Testis (tissue), 3 donors: ENCODE data around the gene XYLT1. TPM values are rescaled to one million over a fixed set of nuclear protein-coding genes. Genes with fewer than 3 reads are reported as not detected.

Experiments used
- DNase-seq: peaks from one replicate; pipeline ENCODE4 v3.0.0-alpha.2; 2019
- H3K27ac ChIP-seq, 2 donors: fragments of 200-600 bp; sonication (generic); one replicate each; pipeline ENCODE4 v1.5.1; 2019
- H3K27me3 ChIP-seq: fragments of 200-600 bp; sonication (generic); one replicate; pipeline ENCODE4 v1.5.1; 2019
- H3K36me3 ChIP-seq: fragments of 200-600 bp; sonication (generic); one replicate; pipeline ENCODE4 v1.5.1; 2017; ENCODE audit warnings: low read depth; ENCODE audit errors: missing control alignments
- H3K4me1 ChIP-seq: fragments of 200-600 bp; sonication (generic); one replicate; pipeline ENCODE4 v1.5.1; 2019
- H3K4me3 ChIP-seq, 2 donors: fragments of 200-600 bp; sonication (generic); one replicate each; pipeline ENCODE4 v1.5.1; 2017 to 2019
- H3K9me3 ChIP-seq: fragments of 200-600 bp; sonication (generic); one replicate; pipeline ENCODE4 v1.5.1; 2017
- POLR2A ChIP-seq: fragments of 450-650 bp; IDR thresholded peaks from one replicate; pipeline ENCODE4 v1.6.1; 2017; ENCODE audit warnings: antibody characterized with exemption, mild to moderate bottlenecking, moderate library complexity
- WGBS, 2 donors: methylation state at CpG; one replicate each; pipeline ENCODE4 v1.1.5; 2018; 5-methylcytosine and 5-hydroxymethylcytosine counted together
- intact Hi-C: fragments of 100-400 bp; cut with DNase I; formaldehyde crosslinking; loops from one replicate; pipeline ENCODE4 v1.15.1; 2023; ENCODE audit warnings: low total_unique reads
- polyA plus RNA-seq: library from polyadenylated mRNA; stranded (reverse); fragments of 350-450 nt; fragmentation: Illumina TruSeq; extraction: RNeasy Lipid Tissue Mini Kit (QIAGEN cat#74804); gene quantifications from one replicate; pipeline ENCODE4 v1.2.3, GENCODE V29; 2014; ENCODE audit warnings: low read depth, low replicate concordance; ENCODE audit not compliant: insufficient read depth
- total RNA-seq, 2 donors: library from RNA; depleted of rRNA; stranded (reverse); fragments of >200 nt; gene quantifications; one replicate each; pipeline ENCODE4 v1.2.3, GENCODE V29; 2016
- TF ChIP-seq, protein P1 (sequence below), 3 experiments: fragments of 450-650 bp in 2 of 3; fragments of 200-600 bp in 1 of 3; sonication (generic) in 1 of 3; IDR thresholded peaks; one replicate each; pipeline ENCODE4 v1.5.1; 2016 to 2019; ENCODE audit warnings: antibody characterized with exemption in 3 of 3, mild to moderate bottlenecking in 2 of 3, moderate library complexity in 1 of 3

Gene XYLT1
- total and polyA plus RNA-seq, 3 donors from 2014 or later: 6.5 to 20.7 (median 13.6) TPM

DNA sequence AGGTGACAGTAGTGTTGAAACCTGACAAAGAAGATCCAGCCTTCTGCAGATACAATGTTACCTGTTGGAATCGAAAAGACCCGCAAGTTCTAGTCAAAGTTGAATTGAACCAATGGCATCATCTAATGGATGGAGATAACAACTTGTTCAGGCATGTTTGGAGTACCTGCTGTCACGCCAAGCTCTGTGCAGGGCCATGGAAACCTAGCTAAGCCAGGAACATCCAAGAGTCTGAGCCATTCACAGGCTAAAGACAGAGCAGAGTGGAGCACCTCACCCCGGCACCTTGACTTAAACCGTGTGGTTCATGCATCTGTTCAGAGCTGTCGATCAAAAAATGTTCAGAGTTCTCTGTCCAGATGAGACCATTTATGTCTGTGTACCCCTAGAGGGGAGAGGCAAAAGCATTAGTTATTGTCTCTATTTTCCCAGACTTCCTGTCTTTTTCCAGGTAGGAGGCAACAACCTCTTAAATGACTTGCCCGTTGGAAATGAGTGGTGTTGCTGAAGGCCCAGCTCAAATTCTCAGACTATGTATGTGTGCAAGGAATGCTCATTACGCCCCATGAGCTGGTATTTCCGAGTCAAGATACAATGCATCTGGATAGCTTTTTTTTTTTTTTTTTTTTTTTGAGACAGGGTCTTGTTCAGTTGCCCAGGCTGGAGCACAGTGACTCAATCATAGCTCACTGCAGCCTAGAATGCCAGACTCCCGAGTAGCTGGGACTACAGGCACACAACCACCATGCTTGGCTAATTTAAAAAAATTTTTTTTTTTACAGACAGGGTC, 44.9 kb upstream of the XYLT1 start:
- TF ChIP-seq, protein P1, sequence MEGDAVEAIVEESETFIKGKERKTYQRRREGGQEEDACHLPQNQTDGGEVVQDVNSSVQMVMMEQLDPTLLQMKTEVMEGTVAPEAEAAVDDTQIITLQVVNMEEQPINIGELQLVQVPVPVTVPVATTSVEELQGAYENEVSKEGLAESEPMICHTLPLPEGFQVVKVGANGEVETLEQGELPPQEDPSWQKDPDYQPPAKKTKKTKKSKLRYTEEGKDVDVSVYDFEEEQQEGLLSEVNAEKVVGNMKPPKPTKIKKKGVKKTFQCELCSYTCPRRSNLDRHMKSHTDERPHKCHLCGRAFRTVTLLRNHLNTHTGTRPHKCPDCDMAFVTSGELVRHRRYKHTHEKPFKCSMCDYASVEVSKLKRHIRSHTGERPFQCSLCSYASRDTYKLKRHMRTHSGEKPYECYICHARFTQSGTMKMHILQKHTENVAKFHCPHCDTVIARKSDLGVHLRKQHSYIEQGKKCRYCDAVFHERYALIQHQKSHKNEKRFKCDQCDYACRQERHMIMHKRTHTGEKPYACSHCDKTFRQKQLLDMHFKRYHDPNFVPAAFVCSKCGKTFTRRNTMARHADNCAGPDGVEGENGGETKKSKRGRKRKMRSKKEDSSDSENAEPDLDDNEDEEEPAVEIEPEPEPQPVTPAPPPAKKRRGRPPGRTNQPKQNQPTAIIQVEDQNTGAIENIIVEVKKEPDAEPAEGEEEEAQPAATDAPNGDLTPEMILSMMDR (IDR thresholded peaks at IDR 0.05): no peak
- TF ChIP-seq POLR2A: no peak
- Histone ChIP-seq H3K9me3 (no peaks in the 10 kb centered on the region), H3K27me3 (no peaks in the 10 kb centered on the region), H3K4me1 (no peaks in the 10 kb centered on the region), H3K36me3 (no peaks in the 10 kb centered on the region), H3K4me3 (no peak overlapping the region), H3K27ac (no peak overlapping the region)
- intact Hi-C loops: no loop called here
- DNase-seq: no peak
- 88 to 90% methylated on average over 10 of the region's 10 CpGs for WGBS, 2 donors

DNA sequence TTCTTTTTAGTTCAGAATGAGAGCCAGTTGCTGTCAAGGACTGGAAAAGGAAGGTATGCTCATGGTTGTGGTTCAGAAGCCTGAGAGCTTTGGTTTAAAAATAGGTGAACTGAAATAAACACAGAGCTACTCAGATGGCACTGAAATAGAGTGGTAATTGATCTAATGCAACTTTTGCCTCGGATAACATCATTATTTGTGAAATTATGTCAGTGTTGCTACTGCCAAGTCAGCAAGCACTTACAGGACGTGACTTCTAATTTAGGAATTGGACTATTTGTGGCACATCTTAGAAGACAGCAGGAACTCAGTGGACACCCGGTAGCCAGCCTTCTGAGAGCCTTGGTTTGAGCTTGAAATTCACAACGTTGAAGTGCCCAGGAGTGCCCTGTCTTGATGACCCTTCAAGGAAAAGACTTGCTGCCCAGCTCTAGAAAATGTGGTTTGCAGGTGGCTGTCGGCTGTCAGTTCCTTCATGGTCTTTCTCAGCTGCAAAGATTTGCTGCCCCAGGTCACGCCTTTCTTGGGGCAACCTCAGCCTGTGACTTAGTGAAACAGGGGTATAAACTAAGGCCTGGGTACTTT, 42.0 kb upstream of the XYLT1 start:
- no peak overlapping the region for H3K4me3 ChIP-seq
- intact Hi-C loops: no loop called here
- no peaks in the 10 kb centered on the region for H3K4me1 ChIP-seq
- H3K36me3 ChIP-seq: no peaks in the 10 kb centered on the region
- no peak overlapping the region for H3K27ac ChIP-seq
- TF ChIP-seq, protein P1 (IDR thresholded peaks at IDR 0.05): no peak
- no peak for TF ChIP-seq POLR2A
- 57 to 67% methylated on average over 6 of the region's 6 CpGs for WGBS, 2 donors
- no peak for DNase-seq
- no peaks in the 10 kb centered on the region for H3K9me3 ChIP-seq
- H3K27me3 ChIP-seq: no peaks in the 10 kb centered on the region

GRCh38 chr16:17511340-17511739, 40.6 kb upstream of the XYLT1 start:
- H3K27ac ChIP-seq: no peak overlapping the region
- H3K9me3 ChIP-seq: no peaks in the 10 kb centered on the region
- DNase-seq: no peak
- intact Hi-C loops: no loop called here
- H3K4me3 ChIP-seq: no peak overlapping the region
- H3K36me3 ChIP-seq: no peaks in the 10 kb centered on the region
- H3K4me1 ChIP-seq: no peaks in the 10 kb centered on the region
- no peaks in the 10 kb centered on the region for H3K27me3 ChIP-seq
- no peak for TF ChIP-seq POLR2A
- TF ChIP-seq, protein P1 (IDR thresholded peaks at IDR 0.05): no peak

GRCh38 chr16:17510567-17510966, 39.8 kb upstream of the XYLT1 start:
- TF ChIP-seq, protein P1 (IDR thresholded peaks at IDR 0.05): no peak
- no peak for TF ChIP-seq POLR2A
- 94 to 96% methylated on average over 3 of the region's 3 CpGs for WGBS, 2 donors
- no peak overlapping the region for H3K4me3 ChIP-seq
- H3K27me3 ChIP-seq: no peaks in the 10 kb centered on the region
- intact Hi-C loops: no loop called here
- H3K4me1 ChIP-seq: no peaks in the 10 kb centered on the region
- no peak overlapping the region for H3K27ac ChIP-seq
- no peak for DNase-seq
- no peaks in the 10 kb centered on the region for H3K9me3 ChIP-seq
- H3K36me3 ChIP-seq: no peaks in the 10 kb centered on the region
